GM12891 (cell line): Measurements from ENCODE around the gene TLR9.

Experiments
- PAX5 ChIP-seq: IDR thresholded peaks from 2 replicates; pipeline ENCODE4 v1.6.1; 2011; ENCODE audit warnings: low read length, moderate library complexity, mild to moderate bottlenecking; ENCODE audit not compliant: insufficient read depth, severe bottlenecking
- POLR2A ChIP-seq: IDR thresholded peaks from 2 replicates; pipeline ENCODE4 v1.6.1; 2011; ENCODE audit warnings: low read depth, low read length, control low read depth
- POLR2AphosphoS5 ChIP-seq: IDR thresholded peaks from 2 replicates; pipeline ENCODE4 v1.6.1; 2011; ENCODE audit warnings: low read depth, low read length, control low read depth
- POU2F2 ChIP-seq: IDR thresholded peaks from 2 replicates; pipeline ENCODE4 v1.6.1; 2011; ENCODE audit warnings: low read depth, mild to moderate bottlenecking, control low read depth, low read length, moderate library complexity
- SPI1 ChIP-seq: IDR thresholded peaks from 2 replicates; pipeline ENCODE4 v1.6.1; 2011; ENCODE audit warnings: low read depth, low read length, control low read depth
- TAF1 ChIP-seq: IDR thresholded peaks from 2 replicates; pipeline ENCODE4 v1.6.1; 2011; ENCODE audit warnings: low read depth, low read length, control low read depth

- TF ChIP-seq POLR2AphosphoS5 (no peak), TAF1 (no peak), PAX5 (no peak), POLR2A (no peak), SPI1 (no peak), POU2F2 (no peak)
These were observed 7.4 kb downstream of the TLR9 start for GRCh38 chr3:52218026-52218425.
